GM21367 (cell line): Measurements from ENCODE around the gene RPS6KA5.
"Not testable (repeated sequence)": the region's sequence is repeated elsewhere in the genome, so short reads cannot be mapped to it uniquely, and the experiment has no call there.

Experiments
- ATAC-seq: cut with Tn5 transposase; IDR thresholded peaks from one replicate; pipeline ENCODE4 v1.9.1; 2021; ENCODE audit not compliant: unreplicated experiment

RPS6KA5 gene

DNA sequence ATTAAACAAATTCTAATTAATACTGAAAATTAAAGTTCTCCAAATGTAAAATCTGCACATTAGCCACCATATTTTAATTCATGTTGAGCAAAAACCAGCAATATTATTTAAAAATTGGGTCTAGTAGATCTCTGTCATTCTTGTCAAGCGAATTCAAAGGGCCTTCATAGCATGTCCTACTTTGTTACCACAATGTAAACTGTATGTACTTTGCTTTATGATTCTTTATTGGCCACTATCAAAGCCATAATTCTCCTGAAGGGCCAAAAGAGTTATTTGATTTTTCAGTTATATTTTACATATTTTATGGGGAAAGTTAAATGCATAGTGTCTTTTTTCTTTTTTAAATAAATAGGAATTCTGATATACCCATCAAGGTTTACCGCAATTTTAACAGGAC, 117.9 kb downstream of the RPS6KA5 start:
- ATAC-seq, result no peak

DNA sequence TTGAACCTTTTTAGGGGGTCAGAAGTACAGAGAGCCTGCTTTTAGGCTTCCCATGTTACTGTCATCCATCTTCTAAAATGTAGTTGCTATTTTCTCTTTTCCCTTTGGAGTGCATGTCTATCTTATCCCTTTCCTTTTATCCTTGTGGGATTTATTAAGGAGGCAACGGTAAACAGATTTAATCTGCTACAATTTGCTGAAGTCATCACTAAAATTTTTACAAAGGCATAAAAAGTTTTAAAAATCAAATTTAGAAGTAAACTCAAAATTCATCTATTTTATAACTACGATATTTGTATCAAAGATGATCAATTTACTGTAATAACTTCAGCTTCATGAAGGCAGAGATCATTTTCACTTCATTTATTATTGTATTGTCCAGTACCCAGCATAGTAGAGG, 118.7 kb downstream of the RPS6KA5 start:
- no peak for ATAC-seq

- no peak for ATAC-seq
These were observed 120.0 kb downstream of the RPS6KA5 start for GRCh38 chr14:90940318-90940962.

DNA sequence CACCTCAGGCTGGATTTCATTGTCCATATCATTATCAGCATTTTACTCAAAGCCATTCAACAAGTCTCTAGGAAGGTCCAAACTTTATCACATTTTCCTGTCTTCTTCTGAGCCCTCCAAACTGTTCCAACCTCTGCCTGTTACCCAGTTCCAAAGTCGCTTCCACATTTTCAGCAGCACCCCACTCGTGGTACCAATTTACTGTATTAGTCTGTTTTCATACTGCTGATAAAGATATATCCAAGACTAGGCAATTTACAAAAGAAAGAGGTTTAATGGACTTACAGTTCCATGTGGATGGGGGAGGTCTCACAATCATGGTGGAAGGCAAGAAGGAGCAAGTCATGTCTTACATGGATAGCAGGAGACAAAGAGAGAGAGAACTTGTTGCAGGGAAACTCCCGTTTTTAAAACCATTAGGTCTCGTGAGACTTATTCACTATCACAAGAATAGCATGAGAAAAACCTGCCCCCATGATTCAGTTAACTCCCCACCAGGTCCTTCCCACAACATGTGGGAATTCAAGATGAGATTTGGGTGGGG, 121.1 kb downstream of the RPS6KA5 start:
- not testable (repeated sequence) for ATAC-seq

GRCh38 chr14:90938615-90939014, 121.8 kb downstream of the RPS6KA5 start:
- ATAC-seq, result no peak

DNA sequence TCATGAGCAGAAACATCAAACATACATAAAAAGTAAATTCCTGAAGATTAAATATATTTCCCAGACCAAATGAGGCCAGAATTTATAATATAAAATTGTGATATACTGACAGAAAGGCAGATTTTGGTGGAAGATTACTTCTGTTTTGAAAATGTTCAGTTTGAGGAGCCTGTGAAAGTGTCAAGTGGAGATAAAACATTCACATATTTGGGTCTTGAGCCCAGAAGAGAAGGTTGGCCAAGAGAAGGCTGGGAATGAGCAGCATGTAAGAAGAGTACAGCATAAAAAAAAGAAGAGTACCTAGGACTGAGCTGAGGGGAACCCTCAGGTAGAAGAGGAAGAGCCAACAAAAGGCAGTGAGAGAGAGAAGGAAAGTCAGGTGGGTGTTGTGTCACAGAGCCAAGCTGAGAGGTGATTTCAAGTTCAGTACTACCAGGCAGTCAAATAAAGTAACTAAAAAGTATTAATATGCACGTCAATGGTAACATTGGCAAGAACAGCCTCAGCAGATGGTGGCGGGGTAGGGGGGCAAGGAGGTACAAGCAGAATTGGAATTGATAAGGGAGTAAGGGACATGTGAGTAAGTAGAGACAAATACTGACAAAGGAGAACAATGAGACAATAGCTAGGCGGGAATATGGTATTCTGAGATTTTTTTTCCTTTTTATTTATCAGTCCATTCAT, 123.5 kb downstream of the RPS6KA5 start:
- ATAC-seq, result no peak

DNA sequence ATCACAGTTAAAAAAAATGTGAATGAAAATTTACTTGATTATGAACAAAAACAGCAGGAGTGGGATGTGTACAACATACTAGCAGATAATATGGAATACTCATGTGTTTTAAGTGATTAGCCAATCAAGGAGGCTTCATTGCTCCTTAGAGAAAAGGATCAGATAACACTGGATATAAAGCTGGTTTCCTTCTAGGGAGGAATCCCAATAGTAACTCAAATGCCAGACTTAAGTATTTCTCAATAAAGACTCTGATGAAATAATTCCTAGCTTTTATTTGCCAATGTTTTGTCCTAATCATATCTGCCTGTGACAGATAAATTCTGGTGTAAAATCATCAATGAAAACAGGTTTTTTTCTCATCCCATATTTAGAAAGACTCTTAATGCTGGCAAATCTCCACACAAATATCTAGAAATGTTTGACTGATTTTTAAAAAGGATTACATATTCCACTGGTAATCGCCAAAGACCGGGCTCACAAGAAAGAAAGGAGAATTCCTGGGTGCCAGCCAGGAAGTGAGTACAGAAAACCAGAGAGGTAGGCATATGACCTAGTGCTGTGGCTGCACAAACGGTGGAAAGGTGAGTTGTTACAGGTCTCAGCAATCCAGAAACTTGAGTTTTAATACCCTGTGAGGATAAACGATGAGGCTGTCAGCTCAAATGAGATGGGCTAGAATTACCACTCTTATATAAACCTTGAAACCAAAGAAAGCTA, 135.7 kb downstream of the RPS6KA5 start:
- no peak for ATAC-seq

DNA sequence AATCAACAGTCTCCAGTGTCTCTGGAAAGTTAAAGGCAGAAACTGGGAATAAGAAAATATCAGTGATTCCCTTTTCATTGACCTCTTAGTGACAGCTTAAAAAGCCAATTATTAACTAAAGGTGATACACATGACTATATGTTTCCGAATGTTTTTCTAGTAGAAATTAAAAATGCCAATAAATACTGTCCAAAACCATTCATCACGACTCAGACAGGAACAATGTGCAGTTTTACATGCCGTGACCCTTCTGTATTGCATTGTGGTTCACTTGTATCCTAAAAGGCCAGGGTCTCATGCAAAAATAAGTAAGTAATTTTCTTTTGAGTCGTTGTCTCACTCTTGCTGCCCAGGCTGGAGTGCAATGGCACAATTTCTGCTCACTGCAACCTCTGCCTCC, 138.3 kb downstream of the RPS6KA5 start:
- ATAC-seq, result no peak

- ATAC-seq, result no peak
These were observed 149.3 kb downstream of the RPS6KA5 start for GRCh38 chr14:90911121-90911520.

DNA sequence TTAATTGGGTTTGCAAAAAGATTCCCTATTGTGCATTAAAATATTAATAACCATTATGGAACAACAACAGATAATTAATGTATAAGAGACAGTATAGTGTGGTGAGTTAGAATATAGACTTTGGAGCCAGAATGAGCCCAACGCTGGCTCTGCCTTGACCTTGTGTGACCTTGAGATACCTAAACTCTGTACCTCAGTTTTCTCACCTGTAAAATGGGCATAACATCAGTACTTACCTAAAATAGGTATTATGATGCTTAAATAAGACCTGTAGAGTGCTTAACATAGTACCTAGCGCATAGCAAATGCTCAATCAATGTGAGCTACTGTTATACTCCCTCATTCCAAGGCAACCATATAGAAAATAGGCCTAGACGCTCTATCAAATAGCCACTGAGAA, 153.3 kb downstream of the RPS6KA5 start:
- no peak for ATAC-seq

DNA sequence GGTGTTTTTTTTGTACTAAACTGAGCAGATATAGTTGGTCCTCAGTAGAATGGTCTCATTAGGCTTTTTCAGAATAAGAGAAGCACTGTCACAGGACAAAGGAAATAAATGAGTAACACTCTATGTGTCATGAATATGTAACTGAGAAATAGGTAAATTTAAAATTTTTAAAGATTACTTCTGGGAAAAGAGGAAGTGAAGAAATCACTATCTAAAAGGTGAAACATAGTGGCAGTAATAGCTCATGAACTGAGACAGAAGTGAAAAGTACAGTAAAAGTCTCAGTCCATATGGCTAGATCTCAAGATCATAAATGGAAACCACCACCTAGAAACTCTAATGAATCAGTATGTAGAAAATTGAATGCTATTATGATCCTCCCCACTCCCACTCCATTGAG, 154.9 kb downstream of the RPS6KA5 start:
- ATAC-seq, result peak; percentile 64

DNA sequence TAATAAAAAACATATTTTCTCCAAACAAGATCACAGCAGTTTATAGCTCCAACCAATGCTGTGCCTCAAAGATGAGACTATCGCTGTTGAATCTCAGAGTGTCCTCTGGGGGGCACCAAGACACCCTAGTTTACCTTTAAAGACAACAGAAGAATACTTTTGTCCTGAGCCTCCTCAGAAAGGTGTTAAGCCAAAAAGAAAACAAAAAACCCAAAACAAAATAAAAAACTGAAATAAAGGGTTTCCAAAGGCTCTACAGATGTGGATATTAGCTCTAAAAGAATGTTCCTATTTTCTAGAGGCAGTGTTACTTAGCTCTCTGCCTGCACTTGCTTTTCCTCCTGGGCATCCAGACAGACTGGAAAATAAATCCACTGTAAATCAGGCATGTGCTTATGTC, 157.3 kb downstream of the RPS6KA5 start:
- peak; percentile 70 for ATAC-seq

DNA sequence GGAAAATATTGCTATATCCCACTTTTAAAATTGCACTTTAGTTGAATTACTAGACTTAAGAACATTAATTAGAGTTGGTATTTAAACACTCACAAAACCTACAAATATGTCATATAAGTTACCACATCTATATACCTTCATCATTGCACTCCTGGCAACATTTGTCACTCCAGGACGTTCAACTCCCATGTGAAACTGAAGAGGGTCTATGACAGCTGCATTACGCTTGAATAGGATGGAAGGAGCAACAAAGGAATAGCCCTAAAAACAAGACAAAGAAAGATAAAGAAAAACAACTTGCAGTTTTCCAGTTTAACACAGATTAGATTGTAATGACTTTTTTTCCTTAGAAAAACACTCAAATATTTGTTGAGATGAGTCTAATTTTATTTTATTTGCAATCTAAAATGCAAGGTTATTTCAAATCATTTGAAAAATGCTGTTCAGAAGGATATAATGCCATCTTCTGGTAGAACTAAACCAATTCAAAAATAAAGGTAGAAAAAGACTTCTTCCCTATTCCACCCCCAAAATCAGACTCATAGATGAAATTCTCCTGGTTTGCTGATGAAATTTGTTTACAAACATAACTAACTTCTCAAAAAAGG, 159.9 kb downstream of the RPS6KA5 start:
- ATAC-seq, result no peak

DNA sequence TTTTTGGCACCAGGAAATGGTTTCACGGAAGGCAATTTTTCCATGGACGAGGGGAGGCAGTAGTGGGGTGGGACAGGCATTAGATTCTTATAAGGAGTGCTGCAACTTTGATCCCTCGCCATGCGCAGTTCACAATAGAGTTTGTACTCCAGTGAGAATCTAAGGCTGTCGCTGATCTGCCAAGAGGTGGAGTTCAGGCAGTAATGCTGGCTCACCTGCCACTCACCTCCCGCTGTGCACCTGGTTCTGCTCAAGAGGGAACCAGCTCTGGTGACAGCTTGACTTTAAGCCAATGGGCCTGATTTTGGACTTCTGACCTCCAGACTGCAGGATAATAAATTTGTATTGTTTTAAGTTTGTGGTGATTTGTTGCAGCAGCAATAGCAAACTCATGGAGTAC, 163.4 kb downstream of the RPS6KA5 start:
- no peak for ATAC-seq

GRCh38 chr14:90894241-90894640, 166.2 kb downstream of the RPS6KA5 start:
- no peak for ATAC-seq

GRCh38 chr14:90893510-90893909, 166.9 kb downstream of the RPS6KA5 start:
- no peak for ATAC-seq

DNA sequence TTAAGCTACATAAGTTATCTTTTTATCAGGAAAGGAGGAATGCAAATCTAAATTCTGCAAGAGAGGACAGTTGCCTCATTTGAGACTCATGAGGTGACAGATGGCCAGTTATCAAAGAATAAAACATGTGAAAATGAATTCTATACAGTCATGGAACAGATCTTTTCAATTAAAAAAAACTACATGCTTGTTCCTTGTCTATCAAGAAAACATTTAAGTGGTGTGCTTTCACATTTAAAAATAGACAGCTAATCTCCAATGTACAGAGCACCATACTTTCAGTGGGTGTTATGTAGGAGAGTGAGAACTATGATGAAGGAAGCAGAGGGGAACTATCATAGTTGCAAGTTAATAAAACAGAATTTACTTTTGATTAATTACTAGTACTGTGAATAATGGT, 167.5 kb downstream of the RPS6KA5 start:
- no peak for ATAC-seq

- ATAC-seq, result no peak
These were observed 169.1 kb downstream of the RPS6KA5 start for GRCh38 chr14:90891326-90891725.

- no peak for ATAC-seq
These were observed 170.0 kb downstream of the RPS6KA5 start for GRCh38 chr14:90890322-90891020.

- ATAC-seq, result no peak
These were observed 174.1 kb downstream of the RPS6KA5 start for GRCh38 chr14:90886297-90886815.

- ATAC-seq, result no peak
These were observed 176.7 kb downstream of the RPS6KA5 start for GRCh38 chr14:90883782-90884181.
